WI38 (cell line): ENCODE results near the gene FOLR2.

Experiments used
- H3K4me3 ChIP-seq: 2 replicates; pipeline ENCODE4 v1.5.1; 2011; ENCODE audit warnings: low read depth, mild to moderate bottlenecking, control low read depth, low read length
- CTCF ChIP-seq: IDR thresholded peaks from 2 replicates; pipeline ENCODE4 v1.5.1; 2012; ENCODE audit warnings: low read depth, mild to moderate bottlenecking, control low read depth, low read length

Gene FOLR2

GRCh38 chr11:72220696-72221363 is 4.2 kb downstream of the FOLR2 start:
- no peak for TF ChIP-seq CTCF
- no peak overlapping the region for H3K4me3 ChIP-seq

- TF ChIP-seq CTCF = no peak
Observed at GRCh38 chr11:72221386-72222075, 4.9 kb downstream of the FOLR2 start.

DNA sequence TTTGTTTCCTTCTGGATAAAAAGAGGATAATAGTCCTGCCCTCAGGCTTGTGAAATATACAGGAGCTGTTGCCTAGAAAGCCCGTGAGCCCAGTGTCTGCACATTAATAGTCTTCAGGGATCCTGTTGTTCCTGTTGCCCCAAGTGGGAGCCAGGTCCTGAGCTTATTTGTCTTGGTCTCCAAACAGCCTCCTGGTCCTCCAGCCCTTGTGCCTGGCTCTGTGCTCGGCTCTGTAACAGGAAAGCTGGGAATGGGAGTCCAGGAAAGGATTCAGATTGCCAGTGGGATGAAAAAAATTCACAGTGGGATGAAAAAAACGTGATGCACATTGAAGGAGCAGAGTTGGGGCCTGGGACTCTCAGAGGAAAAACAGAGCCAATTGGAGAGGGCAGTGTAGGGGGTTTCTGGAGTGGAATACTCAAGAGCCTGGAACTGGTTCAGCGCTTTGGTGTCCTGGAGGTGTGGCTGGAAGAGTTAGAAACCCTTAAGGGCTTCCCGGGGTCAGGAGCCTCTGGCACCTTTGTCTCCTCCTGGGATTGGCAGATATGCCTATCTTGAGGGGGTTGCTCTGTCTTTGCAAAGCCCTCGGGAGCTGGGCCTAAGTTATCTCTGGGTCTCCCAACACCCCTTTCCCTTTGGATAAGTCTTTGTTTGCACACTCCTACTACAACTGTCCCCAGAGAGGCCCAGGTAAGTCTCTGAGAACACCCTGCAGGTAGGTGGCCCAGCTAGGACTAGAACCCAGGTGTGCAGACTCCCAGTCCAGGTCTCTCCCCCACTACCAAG is 5.7 kb downstream of the FOLR2 start:
- no peak for TF ChIP-seq CTCF
- peak overlapping the region; percentile 97 for H3K4me3 ChIP-seq

More at GRCh38 chr11:72221386-72222075, 4.9 kb downstream of the FOLR2 start:
- H3K4me3 ChIP-seq = no peak overlapping the region

DNA sequence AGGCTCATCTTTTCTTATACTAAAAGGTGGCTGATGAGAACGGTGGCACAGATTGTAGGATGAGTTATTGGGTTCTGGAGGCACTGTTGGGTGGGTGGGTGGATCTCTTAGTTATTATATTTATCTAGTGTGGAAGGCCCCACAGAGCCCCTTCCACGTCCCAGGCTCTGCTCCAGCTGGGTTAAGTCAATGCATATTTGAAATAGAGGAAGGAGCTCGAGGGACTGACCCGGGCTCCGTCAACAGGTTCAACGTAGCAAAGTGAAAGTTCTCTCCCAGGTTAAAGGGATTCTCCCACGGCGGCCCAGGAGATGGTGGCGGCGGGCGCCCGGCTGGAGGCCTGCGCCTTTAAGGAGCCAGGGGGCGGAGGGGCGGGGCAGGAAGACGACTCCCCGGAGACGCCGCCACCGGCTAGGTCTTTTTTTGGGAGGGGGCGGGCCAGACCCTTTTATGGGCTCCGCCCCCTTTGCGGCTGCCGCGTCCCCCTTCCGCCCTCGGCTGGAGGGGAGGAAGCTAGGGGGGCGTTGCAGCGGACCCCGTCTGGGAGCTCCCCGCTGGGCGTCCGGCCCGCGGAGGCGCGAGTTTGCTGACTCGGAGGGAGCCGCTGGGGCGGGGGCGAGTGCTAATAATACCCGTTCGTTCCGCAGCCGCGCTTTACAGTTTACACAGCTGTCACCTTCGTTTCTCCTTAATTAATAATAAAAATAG is 6.5 kb downstream of the FOLR2 start:
- TF ChIP-seq CTCF = 0 out of 2 replicates have a peak, but pooled peaks have one; percentile 5
- H3K4me3 ChIP-seq = peak overlapping the region; percentile 97

GRCh38 chr11:72223615-72224563 is 7.3 kb downstream of the FOLR2 start:
- TF ChIP-seq CTCF = no peak
- peak overlapping the region; percentile 97 for H3K4me3 ChIP-seq
